IMR-90 (cell line): ENCODE measurements around the gene TMEM190. TPM values are rescaled to one million over a fixed set of nuclear protein-coding genes. Genes with fewer than 3 reads are reported as not detected.

Experiments used
- ATAC-seq: fragments of 200-7000 bp; cut with Tn5 transposase; 2 replicates; pipeline ENCODE4 v1.9.1; 2020; ENCODE audit warnings: low read depth, mild to moderate bottlenecking, moderate library complexity
- BruUV-seq: library from RNA; stranded (reverse); fragments of 400-500 nt; replicated peaks from 2 replicates; lab custom pipeline; 2021; lab: Mats Ljungman, UMichigan
- CTCF ChIA-PET: fragments of 300-600 bp; formaldehyde crosslinking; extraction: SDS; loops from one replicate; lab custom pipeline; 2021; ENCODE audit warnings: antibody characterized with exemption; lab: Yijun Ruan, JAX
- POLR2A ChIA-PET: fragments of 300-600 bp; sonication (Branson Sonifier 250); formaldehyde crosslinking; loops from one replicate; lab custom pipeline; 2022; ENCODE audit warnings: antibody characterized with exemption; ENCODE audit not compliant: unreplicated experiment; lab: Charles Lee
- DNase-seq: peaks from one replicate; pipeline ENCODE4 v3.0.0; 2013
- H2AFZ ChIP-seq: replicated peaks from 2 replicates; pipeline ENCODE3; 2013; ENCODE audit warnings: low read length, mild to moderate bottlenecking; ENCODE audit not compliant: poor library complexity
- H2AK5ac ChIP-seq: 2 replicates; pipeline ENCODE4 v1.6.1; 2013; ENCODE audit warnings: low read depth, low read length, inconsistent platforms
- H2AK9ac ChIP-seq: replicated peaks from 2 replicates; pipeline ENCODE3; 2013; ENCODE audit warnings: mild to moderate bottlenecking, low read depth, low read length, moderate library complexity; ENCODE audit not compliant: poor library complexity
- H2BK120ac ChIP-seq: 2 replicates; pipeline ENCODE4 v1.6.1; 2013; ENCODE audit warnings: low read depth, low read length, inconsistent platforms
- H2BK15ac ChIP-seq: 3 replicates; pipeline ENCODE4 v1.6.1; 2013; ENCODE audit warnings: low read depth, low read length, inconsistent platforms
- H2BK20ac ChIP-seq: 2 replicates; pipeline ENCODE4 v1.6.1; 2013; ENCODE audit warnings: low read depth, mild to moderate bottlenecking, inconsistent platforms, low read length, moderate library complexity
- H2BK5ac ChIP-seq: 2 replicates; pipeline ENCODE4 v1.6.1; 2013; ENCODE audit warnings: mild to moderate bottlenecking, low read depth, low read length, inconsistent platforms; ENCODE audit not compliant: poor library complexity, severe bottlenecking
- H3K14ac ChIP-seq: replicated peaks from 2 replicates; pipeline ENCODE4 v1.6.1; 2013; ENCODE audit warnings: low read depth, low read length, inconsistent platforms
- H3K18ac ChIP-seq: 2 replicates; pipeline ENCODE4 v1.6.1; 2013; ENCODE audit warnings: low read depth, low read length, control low read depth
- H3K23ac ChIP-seq: 2 replicates; pipeline ENCODE4 v1.6.1; 2013; ENCODE audit warnings: low read depth, low read length, inconsistent platforms
- H3K27ac ChIP-seq: 2 replicates; pipeline ENCODE4 v1.5.1; 2013; ENCODE audit warnings: mild to moderate bottlenecking, control low read depth, low read length; ENCODE audit not compliant: insufficient read depth
- H3K27me3 ChIP-seq: 2 replicates; pipeline ENCODE4 v1.6.1; 2013; ENCODE audit warnings: low read length; ENCODE audit not compliant: control insufficient read depth, insufficient read depth
- H3K36me3 ChIP-seq: 2 replicates; pipeline ENCODE4 v1.6.1; 2013; ENCODE audit warnings: low read length, mixed read lengths; ENCODE audit not compliant: control insufficient read depth, insufficient read depth
- H3K4ac ChIP-seq: 2 replicates; pipeline ENCODE4 v1.6.1; 2013; ENCODE audit warnings: low read depth, low read length, inconsistent platforms
- H3K4me1 ChIP-seq: 2 replicates; pipeline ENCODE4 v1.6.1; 2013; ENCODE audit warnings: low read length, mixed read lengths; ENCODE audit not compliant: control insufficient read depth, insufficient read depth
- H3K4me2 ChIP-seq: 2 replicates; pipeline ENCODE4 v1.6.1; 2013; ENCODE audit warnings: low read depth, mild to moderate bottlenecking, control low read depth, low read length, moderate library complexity
- H3K4me3 ChIP-seq: 2 replicates; pipeline ENCODE4 v1.5.1; 2013; ENCODE audit warnings: low read depth, mild to moderate bottlenecking, control low read depth, low read length, moderate library complexity; ENCODE audit not compliant: insufficient read depth
- H3K56ac ChIP-seq: 2 replicates; pipeline ENCODE4 v1.6.1; 2013; ENCODE audit warnings: low read length, inconsistent platforms; ENCODE audit not compliant: insufficient read depth; ENCODE audit errors: extremely low read depth
- H3K79me1 ChIP-seq, 2 experiments: 2 replicates each; pipeline ENCODE4 v1.6.1; 2013; ENCODE audit warnings: low read length in 2 of 2, inconsistent platforms in 1 of 2, low read depth in 1 of 2
- H3K9ac ChIP-seq: 2 replicates; pipeline ENCODE4 v1.6.1; 2013; ENCODE audit warnings: low read depth, low read length, control low read depth
- H3K9me1 ChIP-seq: 2 replicates; pipeline ENCODE4 v1.6.1; 2013; ENCODE audit warnings: low read length, inconsistent platforms; ENCODE audit not compliant: insufficient read depth
- H3K9me3 ChIP-seq: 2 replicates; pipeline ENCODE4 v1.6.1; 2013; ENCODE audit warnings: low read length; ENCODE audit not compliant: control insufficient read depth, insufficient read depth
- H4K20me1 ChIP-seq: 2 replicates; pipeline ENCODE4 v1.6.1; 2013; ENCODE audit warnings: low read length, inconsistent platforms; ENCODE audit not compliant: insufficient read depth
- H4K5ac ChIP-seq: 2 replicates; pipeline ENCODE4 v1.6.1; 2013; ENCODE audit warnings: mild to moderate bottlenecking, low read depth, low read length, control low read depth
- H4K8ac ChIP-seq, 2 experiments: 2 replicates each; pipeline ENCODE4 v1.6.1; 2013; ENCODE audit warnings: low read depth in 2 of 2, low read length in 2 of 2, control low read depth in 1 of 2, inconsistent platforms in 1 of 2
- H4K91ac ChIP-seq: 2 replicates; pipeline ENCODE4 v1.6.1; 2013; ENCODE audit warnings: low read depth, low read length, inconsistent platforms; ENCODE audit not compliant: insufficient read depth
- BHLHE40 ChIP-seq: fragments of 150-350 bp; IDR thresholded peaks from 2 replicates; pipeline ENCODE4 v1.6.1; 2016; ENCODE audit warnings: mild to moderate bottlenecking, low read depth, low read length
- RAD21 ChIP-seq: IDR thresholded peaks from 2 replicates; pipeline ENCODE4 v1.6.1; 2012; ENCODE audit warnings: low read length, improper control_type of control experiment
- RCOR1 ChIP-seq: IDR thresholded peaks from 2 replicates; pipeline ENCODE4 v1.6.1; 2012; ENCODE audit warnings: mild to moderate bottlenecking, low read length, improper control_type of control experiment; ENCODE audit not compliant: insufficient replicate concordance
- SMC3 ChIP-seq: fragments of 150-350 bp; IDR thresholded peaks from 2 replicates; pipeline ENCODE4 v1.6.1; 2016; ENCODE audit warnings: low read depth, mild to moderate bottlenecking, antibody characterized with exemption, low read length, moderate library complexity
- WGBS, 2 experiments: methylation state at CpG; one replicate each; pipeline versions ENCODE4 v1.1.5 to v1.1.7; 2013; ENCODE audit warnings: missing lambda C conversion rate in 2 of 2; ENCODE audit not compliant: insufficient read length in 1 of 2; ENCODE audit errors: extremely low coverage in 2 of 2; 5-methylcytosine and 5-hydroxymethylcytosine counted together
- dilution Hi-C: fragments of 300-500 bp; cut with HindIII; formaldehyde crosslinking; loops from one replicate; pipeline ENCODE4 v1.14.3; 2018; ENCODE audit warnings: low sequenced_read_pairs; ENCODE audit not compliant: unreplicated experiment
- in situ Hi-C: fragments of 300-500 bp; cut with MboI; formaldehyde crosslinking; loops from 3 replicates; pipeline ENCODE4 v1.14.3; 2019; ENCODE audit warnings: low sequenced_read_pairs, inconsistent platforms, mixed read lengths
- intact Hi-C: fragments of 100-400 bp; cut with micrococcal nuclease; formaldehyde crosslinking; loops from 2 replicates; pipeline ENCODE4 v1.10.0; 2022
- polyA plus RNA-seq, 3 experiments: library from polyadenylated mRNA; depleted of rRNA; stranded (reverse); fragments of >200 nt; gene quantifications; 2 replicates each; pipeline ENCODE4 v1.2.3, GENCODE V29; 2012; ENCODE audit warnings: low replicate concordance in 1 of 3
- total RNA-seq: library from RNA; depleted of rRNA; stranded (reverse); fragments of >200 nt; gene quantifications from 2 replicates; pipeline ENCODE4 v1.2.3, GENCODE V29; 2012
- TF ChIP-seq, protein P1 (sequence below): fragments of 150-350 bp; IDR thresholded peaks from 2 replicates; pipeline ENCODE4 v1.6.1; 2016; ENCODE audit warnings: low read depth, mild to moderate bottlenecking, low read length, moderate library complexity, borderline replicate concordance
- TF ChIP-seq, protein P2 (sequence below): fragments of 150-350 bp; IDR thresholded peaks from 2 replicates; pipeline ENCODE4 v1.6.1; 2017; ENCODE audit warnings: mild to moderate bottlenecking, antibody characterized with exemption, low read length, low read depth

The TMEM190 gene
- total and polyA plus RNA-seq, 2 of the 4 experiments (the other 2 are of a cell fraction): 1.6 TPM; not detected in 1

- no peak overlapping the region for H3K27ac ChIP-seq
- in situ Hi-C loops: no loop called here
- H3K18ac ChIP-seq: no peak overlapping the region
- no peak overlapping the region for H3K9ac ChIP-seq
- dilution Hi-C loops: no loop called here
- no peaks in the 10 kb centered on the region for H3K9me3 ChIP-seq
- H3K23ac ChIP-seq: no peak overlapping the region
- no peak overlapping the region for H3K56ac ChIP-seq
- no peak overlapping the region for H3K4me2 ChIP-seq
- H2AFZ ChIP-seq: no peak overlapping the region
- CTCF ChIA-PET: interaction anchor here (0.5 kb wide), 1 partner anchor 246 kb away, joined by 3 read pairs; no protein-coding TSS in a partner anchor
- H4K8ac ChIP-seq: no peak overlapping the region
- peaks cover 3% of the 10 kb centered on the region; the same call in 1 of the 2 replicates for H3K9me1 ChIP-seq
- intact Hi-C loops: no loop called here
- no peak overlapping the region for H3K4ac ChIP-seq
- POLR2A ChIA-PET: no interaction called here
- H3K4me3 ChIP-seq: no peak overlapping the region
- peaks cover 24% of the 10 kb centered on the region for H4K20me1 ChIP-seq
- no peak overlapping the region for H3K14ac ChIP-seq
- H2BK15ac ChIP-seq: no peak overlapping the region
- H3K27me3 ChIP-seq: peaks cover 8% of the 10 kb centered on the region
- H3K36me3 ChIP-seq: peaks cover 7% of the 10 kb centered on the region; the same call in 1 of the 2 replicates
- H2AK5ac ChIP-seq: no peak overlapping the region
- H4K91ac ChIP-seq: no peak overlapping the region
- no peaks in the 10 kb centered on the region for H3K4me1 ChIP-seq
- peaks cover 0 to 4% of the 10 kb centered on the region in 2 experiments; a peak in 1 of 4 replicates for H3K79me1 ChIP-seq
- H4K5ac ChIP-seq: no peak overlapping the region
- ATAC-seq: no peak
- BruUV-seq: no TSS peak
- TF ChIP-seq RAD21 (no peak), BHLHE40 (no peak), SMC3 (no peak), RCOR1 (no peak)
- TF ChIP-seq, protein P1, sequence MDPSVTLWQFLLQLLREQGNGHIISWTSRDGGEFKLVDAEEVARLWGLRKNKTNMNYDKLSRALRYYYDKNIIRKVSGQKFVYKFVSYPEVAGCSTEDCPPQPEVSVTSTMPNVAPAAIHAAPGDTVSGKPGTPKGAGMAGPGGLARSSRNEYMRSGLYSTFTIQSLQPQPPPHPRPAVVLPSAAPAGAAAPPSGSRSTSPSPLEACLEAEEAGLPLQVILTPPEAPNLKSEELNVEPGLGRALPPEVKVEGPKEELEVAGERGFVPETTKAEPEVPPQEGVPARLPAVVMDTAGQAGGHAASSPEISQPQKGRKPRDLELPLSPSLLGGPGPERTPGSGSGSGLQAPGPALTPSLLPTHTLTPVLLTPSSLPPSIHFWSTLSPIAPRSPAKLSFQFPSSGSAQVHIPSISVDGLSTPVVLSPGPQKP: no peak
- TF ChIP-seq, protein P2, sequence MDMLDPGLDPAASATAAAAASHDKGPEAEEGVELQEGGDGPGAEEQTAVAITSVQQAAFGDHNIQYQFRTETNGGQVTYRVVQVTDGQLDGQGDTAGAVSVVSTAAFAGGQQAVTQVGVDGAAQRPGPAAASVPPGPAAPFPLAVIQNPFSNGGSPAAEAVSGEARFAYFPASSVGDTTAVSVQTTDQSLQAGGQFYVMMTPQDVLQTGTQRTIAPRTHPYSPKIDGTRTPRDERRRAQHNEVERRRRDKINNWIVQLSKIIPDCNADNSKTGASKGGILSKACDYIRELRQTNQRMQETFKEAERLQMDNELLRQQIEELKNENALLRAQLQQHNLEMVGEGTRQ: no peak
- no peak for DNase-seq
- WGBS, 2 experiments: 82% methylated on average over 13 of the region's 16 CpGs; no CpG with 5 or more reads in 1 of the 2 experiments
- no peak overlapping the region for H2BK5ac ChIP-seq
- no peak overlapping the region for H2BK120ac ChIP-seq
- no peak overlapping the region for H2AK9ac ChIP-seq
- no peak overlapping the region for H2BK20ac ChIP-seq
These were observed 15.7 kb upstream of the TMEM190 start for GRCh38 chr19:55360902-55361301.
